Measurements from ENCODE around the gene ZMIZ1.

ZMIZ1 gene

GRCh38 chr10:79119306-79119705, 50.5 kb downstream of the ZMIZ1 start:
- no peak for DNase-seq (ENCODE audit: low spot score)

- no peak for DNase-seq (ENCODE audit: low spot score)
Measured at GRCh38 chr10:79123547-79123963, 54.8 kb downstream of the ZMIZ1 start.

DNA sequence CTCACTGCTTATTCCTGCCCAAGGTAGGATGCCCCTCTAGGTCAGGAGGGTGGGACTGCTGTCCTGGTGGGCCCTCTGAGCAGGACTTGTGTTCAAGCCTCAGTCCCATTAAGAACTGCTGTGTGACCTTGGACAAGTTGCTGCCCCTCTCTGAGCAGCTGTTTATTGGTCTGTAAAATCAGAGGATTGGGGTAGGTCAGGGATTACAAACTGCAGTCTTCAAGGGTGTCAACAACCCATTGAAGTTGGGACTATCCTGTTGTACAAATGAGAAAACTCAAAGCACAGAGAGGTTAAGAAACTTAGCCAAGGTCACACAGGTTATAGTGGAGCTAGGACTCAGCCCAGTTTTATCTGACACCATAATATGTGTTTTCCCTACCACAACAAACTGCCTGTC, 55.3 kb downstream of the ZMIZ1 start:
- DNase-seq (ENCODE audit: low spot score), result no peak

- DNase-seq (ENCODE audit: low spot score), result no peak
Measured at GRCh38 chr10:79125092-79125491, 56.3 kb downstream of the ZMIZ1 start.

DNA sequence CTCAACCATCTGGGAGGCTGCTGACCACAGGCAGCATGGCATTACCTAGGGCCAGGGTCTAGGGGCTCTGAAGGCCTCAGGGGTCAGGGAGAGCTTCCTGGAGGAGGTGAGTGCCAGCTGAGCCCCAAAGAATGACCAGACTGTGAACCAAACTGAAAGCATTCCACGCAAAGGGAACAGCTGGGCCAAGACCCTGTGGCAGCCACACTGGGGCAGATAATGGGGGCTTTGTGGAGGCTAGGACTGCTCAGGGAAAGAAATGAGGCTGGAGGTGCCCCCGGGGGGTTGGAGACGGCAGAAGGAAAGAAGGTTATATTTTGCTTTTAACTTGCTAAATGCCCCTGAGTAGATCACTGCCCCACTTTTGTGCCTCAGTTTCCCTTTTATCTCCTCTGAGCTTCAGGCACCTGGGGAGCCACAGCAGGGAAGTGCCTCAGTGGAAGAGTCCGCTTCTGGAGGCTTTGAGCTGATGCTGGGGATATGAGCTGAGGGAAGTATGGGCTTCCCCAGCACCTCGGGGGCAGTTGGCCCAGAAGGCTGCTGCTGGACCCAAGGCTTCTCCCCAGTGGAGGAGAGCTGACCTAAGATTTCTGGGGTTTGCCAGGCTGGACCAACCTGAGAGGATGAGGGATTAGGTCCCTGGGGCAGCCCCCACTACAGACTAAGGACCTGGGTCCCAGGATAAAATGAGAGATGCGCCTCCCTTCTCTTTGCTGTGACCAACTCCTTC, 57.8 kb downstream of the ZMIZ1 start:
- no peak for DNase-seq (ENCODE audit: low spot score)

- DNase-seq (ENCODE audit: low spot score), result peak; percentile 77
Measured at GRCh38 chr10:79127151-79127961, 58.6 kb downstream of the ZMIZ1 start.

DNA sequence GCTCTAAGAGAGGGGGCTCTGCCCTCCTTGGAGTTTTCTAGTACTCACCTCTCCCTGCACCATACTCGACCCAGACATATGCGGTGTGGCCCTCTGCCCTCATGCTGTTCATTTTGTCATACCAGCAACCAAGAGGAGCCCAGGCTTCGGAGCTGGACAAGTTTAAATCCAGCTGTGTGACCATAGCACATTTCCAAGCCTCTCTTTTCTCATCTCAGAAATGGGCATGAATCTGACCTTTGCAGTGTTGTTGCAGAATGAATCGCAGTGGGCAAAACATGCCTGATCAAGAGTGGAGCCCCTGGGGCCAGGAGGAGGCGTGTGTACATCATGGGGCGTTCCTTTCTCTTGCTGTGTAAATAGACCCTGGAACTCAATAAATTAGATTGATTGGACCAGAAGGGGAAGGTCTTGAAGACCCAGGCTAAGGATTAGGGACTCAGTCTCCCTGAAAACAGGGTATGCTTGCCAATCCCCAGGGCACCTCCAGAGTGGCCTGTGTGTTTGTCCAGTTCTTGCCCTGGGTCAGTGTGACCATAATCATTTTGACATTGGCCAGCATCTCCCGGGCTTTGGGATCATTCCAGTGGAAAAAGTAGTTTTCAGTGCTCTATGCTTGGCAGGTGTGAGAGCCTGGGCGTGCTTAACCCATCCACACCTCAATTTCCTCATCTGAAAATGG, 59.6 kb downstream of the ZMIZ1 start:
- DNase-seq (ENCODE audit: low spot score), result no peak

DNA sequence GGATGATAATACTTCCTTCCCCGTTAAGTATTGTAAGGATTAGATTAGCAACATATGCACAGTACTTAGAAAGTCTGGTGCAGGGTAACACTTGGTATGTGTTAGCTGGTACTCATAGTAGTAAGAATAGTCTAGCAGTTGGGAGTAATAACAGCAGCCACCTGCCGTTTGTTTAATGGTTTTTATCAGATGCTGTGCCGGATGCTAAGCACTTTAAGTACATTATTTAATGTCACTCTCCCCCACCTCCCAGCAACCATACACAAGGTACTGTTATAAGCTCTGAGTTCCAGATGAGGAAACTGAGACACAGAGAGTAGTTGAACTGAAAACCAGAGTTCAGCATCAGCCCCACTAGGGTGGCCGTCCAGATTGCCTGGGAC, 60.1 kb downstream of the ZMIZ1 start:
- DNase-seq (ENCODE audit: low spot score), result no peak

- peak; percentile 70 for DNase-seq (ENCODE audit: low spot score)
Measured at GRCh38 chr10:79129361-79129997, 60.7 kb downstream of the ZMIZ1 start.

GRCh38 chr10:79130255-79130654, 61.5 kb downstream of the ZMIZ1 start:
- DNase-seq (ENCODE audit: low spot score), result no peak

DNA sequence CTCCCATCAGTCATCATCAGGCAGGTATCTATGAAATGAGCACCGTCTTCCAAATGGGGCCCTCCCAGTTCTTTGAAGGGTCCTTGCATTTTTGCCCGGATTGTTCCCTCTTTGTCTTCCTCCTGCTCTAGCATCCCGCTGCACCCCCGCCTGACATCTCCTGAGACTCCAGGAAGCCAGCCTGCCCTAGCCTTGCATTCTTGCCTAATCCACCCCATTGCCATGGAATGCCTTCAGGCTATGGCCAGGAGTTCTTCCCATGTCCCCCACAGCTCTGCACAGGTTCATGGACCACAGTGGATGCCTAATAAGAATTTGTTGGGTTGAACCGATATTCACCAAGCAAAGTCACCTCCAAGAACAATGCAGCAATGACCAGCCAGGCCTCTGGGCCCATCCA, 62.1 kb downstream of the ZMIZ1 start:
- no peak for DNase-seq (ENCODE audit: low spot score)

- no peak for DNase-seq (ENCODE audit: low spot score)
Measured at GRCh38 chr10:79131836-79132631, 63.3 kb downstream of the ZMIZ1 start.

DNA sequence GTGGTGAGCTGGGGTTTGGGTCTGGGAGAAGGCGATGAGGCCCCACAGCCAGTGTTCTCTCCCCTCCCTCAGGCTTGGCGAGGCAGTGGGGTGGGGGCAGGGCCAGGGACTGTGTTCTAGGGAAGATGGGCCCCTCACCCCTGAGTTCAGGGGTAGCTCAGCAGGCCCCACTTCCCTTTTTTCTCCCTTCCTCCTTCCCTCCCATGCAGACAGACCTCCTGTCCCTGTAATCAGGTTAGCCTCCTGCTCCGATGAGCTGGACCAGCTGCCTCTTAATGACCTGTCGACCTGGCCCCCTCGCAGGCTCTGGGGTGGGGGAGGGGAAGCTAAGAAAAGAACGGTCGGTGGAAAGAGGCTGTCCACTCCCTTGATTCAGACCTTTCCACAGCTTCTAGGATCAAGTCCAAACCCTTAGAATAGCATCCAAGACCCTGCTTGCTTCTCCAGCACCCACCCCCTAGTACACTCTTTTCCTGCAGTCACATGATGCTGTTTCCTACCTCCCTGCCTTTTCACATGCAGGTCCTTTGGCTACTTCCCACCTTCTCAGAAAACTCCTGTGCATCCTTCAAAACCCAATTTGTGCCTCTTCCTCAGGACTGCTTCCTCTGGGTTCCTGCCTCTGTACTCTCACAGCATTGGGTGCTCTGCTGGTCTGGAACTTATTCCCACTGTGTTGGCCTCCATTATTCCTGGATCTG, 64.1 kb downstream of the ZMIZ1 start:
- no peak for DNase-seq (ENCODE audit: low spot score)

GRCh38 chr10:79133416-79133815, 64.7 kb downstream of the ZMIZ1 start:
- no peak for DNase-seq (ENCODE audit: low spot score)

DNA sequence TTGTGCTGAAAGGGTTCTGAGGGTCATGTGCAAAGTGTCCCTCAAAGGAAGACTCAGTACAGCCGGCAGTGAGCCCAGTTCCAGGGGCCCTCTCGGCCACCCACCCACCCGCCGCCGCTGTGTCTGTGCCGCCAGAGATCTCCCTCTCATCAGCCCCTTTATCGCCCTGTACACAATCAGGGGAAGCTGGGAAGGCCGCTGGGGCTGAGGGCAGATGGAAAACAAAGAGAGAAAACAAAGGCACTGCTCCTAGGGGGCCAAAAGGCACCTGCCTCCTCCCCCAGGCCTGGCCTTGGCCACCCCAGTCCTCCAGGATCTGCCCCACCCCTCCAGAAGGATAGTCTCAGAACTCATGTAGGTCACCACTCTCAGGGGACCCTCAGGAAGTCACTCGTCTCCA, 67.0 kb downstream of the ZMIZ1 start:
- no peak for DNase-seq (ENCODE audit: low spot score)

- no peak for DNase-seq (ENCODE audit: low spot score)
Measured at GRCh38 chr10:79136236-79137005, 67.7 kb downstream of the ZMIZ1 start.

- DNase-seq (ENCODE audit: low spot score), result no peak
Measured at GRCh38 chr10:79137300-79137756, 68.6 kb downstream of the ZMIZ1 start.

DNA sequence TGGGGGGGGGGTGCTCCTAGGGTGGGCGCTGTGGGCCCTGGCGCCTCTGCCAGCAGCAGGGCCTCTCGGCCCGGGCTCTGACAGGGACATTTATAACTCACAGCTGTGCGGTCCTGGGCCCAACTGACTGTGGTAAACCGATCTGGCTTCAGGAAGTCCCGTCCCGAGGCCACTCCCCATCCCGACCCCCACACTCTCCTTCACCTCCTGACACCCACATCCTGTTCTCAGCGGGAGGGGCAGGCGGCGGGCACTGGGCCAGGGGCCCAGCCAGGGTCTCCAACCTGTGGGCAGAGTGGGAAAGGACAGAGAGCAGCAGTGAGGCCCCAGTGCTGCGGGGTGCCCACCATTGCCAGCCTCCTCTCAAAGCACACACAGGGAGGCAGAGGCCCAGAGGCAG, 69.1 kb downstream of the ZMIZ1 start:
- no peak for DNase-seq (ENCODE audit: low spot score)

DNA sequence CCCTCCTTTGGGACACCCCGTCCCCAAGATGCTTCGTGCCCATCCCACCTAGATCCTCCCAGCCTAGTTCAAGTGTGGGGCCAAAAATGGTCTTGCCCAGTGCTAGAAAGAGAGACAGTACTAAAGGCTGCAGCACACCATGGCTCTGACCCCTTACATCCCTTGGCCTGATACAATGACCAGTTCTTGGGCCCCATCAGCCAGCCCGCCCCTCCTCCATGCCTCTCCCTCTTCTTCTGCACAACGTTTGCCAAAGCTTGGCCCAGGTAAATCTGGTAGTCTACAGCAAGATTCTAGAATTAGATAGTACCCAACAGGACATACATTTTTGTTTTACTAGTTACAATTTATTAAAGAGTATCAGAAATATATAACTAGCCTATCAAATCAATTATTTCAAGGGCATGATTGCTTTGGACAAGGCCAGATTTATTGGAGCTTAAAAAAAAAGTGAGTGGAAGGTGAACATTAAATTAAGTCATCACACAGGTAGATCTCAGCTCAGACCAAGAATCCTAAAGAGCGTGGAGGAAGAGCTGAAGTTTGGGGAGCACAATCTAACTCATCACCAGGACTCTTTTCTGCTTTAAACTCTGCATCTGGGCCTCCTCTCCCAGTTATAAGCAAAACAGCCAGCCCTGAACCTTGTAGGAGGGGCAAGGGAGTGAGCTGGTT, 69.8 kb downstream of the ZMIZ1 start:
- no peak for DNase-seq (ENCODE audit: low spot score)

Measured in AG20443 (cell line).